SK-N-MC (cell line): ENCODE data around the gene ITGA11.
"Not testable (repeated sequence)": the region's sequence is repeated elsewhere in the genome, so short reads cannot be mapped to it uniquely, and the experiment has no call there.

Experiments used
- DNase-seq: peaks from one replicate; pipeline ENCODE4 v3.0.0-alpha.2; 2011; ENCODE audit warnings: low read depth, low spot score
- H3K27ac ChIP-seq: fragments of 200-600 bp; sonication (generic); 2 replicates; pipeline ENCODE4 v1.5.1; 2016; ENCODE audit warnings: mixed run types
- H3K36me3 ChIP-seq: fragments of 200-600 bp; sonication (generic); 2 replicates; pipeline ENCODE4 v1.6.1; 2017; ENCODE audit warnings: antibody characterized with exemption, low read length, mixed read lengths; ENCODE audit not compliant: insufficient read depth
- H3K4me3 ChIP-seq: fragments of 200-600 bp; sonication (generic); 2 replicates; pipeline ENCODE4 v1.5.1; 2016
- H3K9ac ChIP-seq: fragments of 200-600 bp; sonication (generic); 2 replicates; pipeline ENCODE4 v1.8.0; 2017; ENCODE audit warnings: mixed run types, mixed read lengths; ENCODE audit not compliant: insufficient read length
- H3K9me3 ChIP-seq: fragments of 200-600 bp; sonication (generic); 2 replicates; pipeline ENCODE4 v1.6.1; 2017; ENCODE audit warnings: low read depth, mild to moderate bottlenecking, antibody characterized with exemption, low read length, moderate library complexity, mixed read lengths
- EZH2 ChIP-seq: fragments of 200-600 bp; sonication (generic); IDR thresholded peaks from one replicate; pipeline ENCODE4 v1.6.1; 2017; ENCODE audit warnings: antibody characterized with exemption
- FOXP2 ChIP-seq: optimal IDR thresholded peaks from 2 replicates; pipeline ENCODE3; 2011; ENCODE audit warnings: mild to moderate bottlenecking, moderate library complexity; ENCODE audit not compliant: insufficient read depth; ENCODE audit errors: extremely low read length, control extremely low read depth
- POLR2AphosphoS5 ChIP-seq: IDR thresholded peaks from 2 replicates; pipeline ENCODE4 v1.6.1; 2012; ENCODE audit warnings: mild to moderate bottlenecking, low read depth, low read length, borderline replicate concordance

ITGA11 gene

DNA sequence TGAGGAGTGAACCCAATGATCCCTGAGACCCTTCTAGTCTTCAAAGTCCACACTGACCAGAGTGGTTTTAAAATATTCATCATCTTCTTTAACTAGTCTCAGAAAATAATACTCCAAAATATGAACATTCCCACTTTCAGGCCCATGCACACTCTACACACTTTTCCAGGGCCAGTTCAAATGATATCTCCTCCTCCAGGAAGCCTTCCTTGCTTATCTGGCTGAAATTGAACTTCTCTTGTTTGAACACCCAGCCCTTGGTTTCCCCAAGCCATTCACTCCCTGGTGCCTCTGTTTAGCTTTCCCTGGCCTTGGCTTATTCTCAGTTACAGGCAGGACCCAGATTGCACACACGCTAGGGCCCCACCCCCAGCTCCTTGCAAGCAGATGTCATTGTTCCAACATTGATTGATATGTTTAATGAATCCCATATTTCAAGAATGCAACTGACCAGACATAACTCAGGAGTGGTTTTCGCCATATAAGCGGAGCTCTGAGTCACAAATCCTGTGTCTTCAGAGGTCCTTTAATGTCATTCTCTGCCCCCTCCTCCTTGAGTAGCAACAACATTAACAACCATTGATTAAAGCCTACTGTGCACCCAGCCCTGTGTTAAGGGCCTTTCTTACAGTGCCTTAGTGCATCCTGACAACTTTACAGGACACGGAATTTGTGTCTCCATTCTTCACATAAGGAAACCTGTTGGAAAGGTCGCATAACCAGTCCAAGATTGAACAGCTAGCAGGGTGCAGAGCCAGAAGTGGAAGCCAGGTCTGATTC lies 2.1 kb downstream of the ITGA11 start:
- no peaks in the 10 kb centered on the region for H3K36me3 ChIP-seq
- no peak for DNase-seq
- no peak for TF ChIP-seq POLR2AphosphoS5
- no peak for TF ChIP-seq FOXP2
- no peak for TF ChIP-seq EZH2
- H3K27ac ChIP-seq, result no peak overlapping the region
- no peaks in the 10 kb centered on the region for H3K9me3 ChIP-seq
- H3K4me3 ChIP-seq, result no peak overlapping the region
- no peak overlapping the region for H3K9ac ChIP-seq

DNA sequence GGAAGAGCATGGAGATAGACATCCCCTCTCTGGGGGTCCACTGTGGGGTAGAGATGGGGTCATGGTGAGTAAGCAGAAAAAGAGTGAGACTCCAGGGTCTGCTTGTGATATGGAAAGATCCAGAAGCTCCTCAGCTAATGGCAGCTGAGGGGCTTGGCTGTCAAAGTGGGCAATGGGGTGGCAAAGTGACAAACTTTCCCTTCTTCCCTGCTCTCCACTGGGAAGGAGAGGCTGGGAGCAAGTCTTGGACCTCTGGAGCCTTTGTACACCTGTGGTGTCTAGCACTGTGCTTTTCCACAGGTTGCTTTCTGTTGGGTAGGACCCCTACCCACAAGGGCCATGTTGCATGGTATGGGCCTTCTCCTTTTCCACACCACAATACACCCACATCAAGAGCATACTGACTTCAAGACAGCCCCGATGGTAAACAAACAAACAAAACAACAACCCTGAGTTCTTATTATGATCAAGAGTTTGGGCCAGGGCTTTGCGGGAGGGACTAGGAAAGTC lies 3.5 kb downstream of the ITGA11 start:
- Histone ChIP-seq H3K36me3 (no peaks in the 10 kb centered on the region), H3K9me3 (no peaks in the 10 kb centered on the region), H3K9ac (no peak overlapping the region), H3K4me3 (no peak overlapping the region), H3K27ac (no peak overlapping the region)
- DNase-seq, result no peak
- TF ChIP-seq POLR2AphosphoS5, result no peak
- TF ChIP-seq EZH2, result no peak
- no peak for TF ChIP-seq FOXP2

DNA sequence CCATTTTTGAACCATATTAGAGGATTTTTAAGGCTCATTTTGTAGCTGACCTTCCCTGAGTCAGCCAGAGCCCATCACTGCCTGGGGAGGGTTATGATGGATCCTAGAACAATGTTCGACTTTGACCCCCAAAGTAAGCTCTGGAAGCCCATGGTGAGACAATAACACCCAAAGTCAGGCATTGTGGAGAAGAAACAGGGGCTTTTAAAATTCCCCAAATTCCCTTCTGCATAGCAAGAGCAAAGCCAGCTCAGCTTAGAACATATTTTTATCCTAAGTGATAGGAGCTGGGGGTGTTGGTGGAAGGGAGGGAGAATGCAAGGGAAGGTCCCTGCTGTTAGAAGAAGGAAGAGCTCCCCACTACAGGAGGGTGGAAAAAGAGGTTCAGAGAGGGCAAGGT lies 4.0 kb downstream of the ITGA11 start:
- no peak for DNase-seq
- Histone ChIP-seq H3K9me3 (no peaks in the 10 kb centered on the region), H3K36me3 (no peaks in the 10 kb centered on the region), H3K9ac (no peak overlapping the region), H3K27ac (no peak overlapping the region), H3K4me3 (no peak overlapping the region)
- TF ChIP-seq FOXP2 (no peak), EZH2 (no peak), POLR2AphosphoS5 (no peak)

DNA sequence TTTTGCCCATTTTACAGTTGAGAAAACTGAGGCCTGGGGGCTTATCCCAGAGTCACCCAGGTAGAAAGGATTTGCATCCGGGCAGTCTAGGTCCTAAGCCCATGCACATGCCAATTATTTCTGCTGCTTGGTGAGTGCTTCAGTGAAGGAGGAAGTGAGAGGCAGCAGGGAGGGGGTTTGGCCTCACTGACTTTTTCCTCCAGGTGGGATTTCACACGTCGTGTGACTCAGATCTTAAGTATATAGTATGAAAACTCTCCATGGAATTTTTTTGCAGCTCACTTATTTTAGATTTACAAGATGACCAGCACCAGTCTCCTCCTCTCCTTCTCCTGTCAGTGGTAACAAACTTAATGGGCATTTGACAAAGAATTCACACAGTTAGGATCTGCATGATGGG lies 4.6 kb downstream of the ITGA11 start:
- no peaks in the 10 kb centered on the region for H3K36me3 ChIP-seq
- no peaks in the 10 kb centered on the region for H3K9me3 ChIP-seq
- no peak overlapping the region for H3K4me3 ChIP-seq
- no peak overlapping the region for H3K27ac ChIP-seq
- no peak for TF ChIP-seq FOXP2
- TF ChIP-seq EZH2, result no peak
- TF ChIP-seq POLR2AphosphoS5, result no peak
- H3K9ac ChIP-seq, result no peak overlapping the region
- DNase-seq, result no peak

DNA sequence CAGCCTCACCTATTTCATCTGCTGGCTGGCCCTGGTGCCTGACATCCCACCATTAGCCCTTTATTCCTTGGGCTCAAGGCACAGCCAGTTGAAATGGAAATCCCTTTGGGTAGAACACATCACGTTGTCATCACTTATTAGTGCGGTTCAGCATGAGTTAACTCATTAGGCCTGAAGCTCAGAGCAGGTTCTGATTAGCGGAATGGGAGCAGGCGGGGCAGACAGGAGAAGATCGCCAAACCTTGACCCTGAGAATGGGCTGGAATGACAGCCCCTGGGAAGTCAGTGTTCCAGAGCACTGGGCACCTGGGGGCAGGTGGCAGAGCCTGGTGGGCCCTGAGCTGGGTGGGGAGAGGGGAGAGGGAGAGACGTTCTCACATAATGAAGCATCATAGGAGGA lies 5.8 kb downstream of the ITGA11 start:
- no peak overlapping the region for H3K9ac ChIP-seq
- no peak for DNase-seq
- no peak overlapping the region for H3K27ac ChIP-seq
- H3K4me3 ChIP-seq, result no peak overlapping the region
- H3K36me3 ChIP-seq, result no peaks in the 10 kb centered on the region
- H3K9me3 ChIP-seq, result no peaks in the 10 kb centered on the region
- TF ChIP-seq POLR2AphosphoS5, result no peak
- no peak for TF ChIP-seq EZH2
- TF ChIP-seq FOXP2, result no peak

DNA sequence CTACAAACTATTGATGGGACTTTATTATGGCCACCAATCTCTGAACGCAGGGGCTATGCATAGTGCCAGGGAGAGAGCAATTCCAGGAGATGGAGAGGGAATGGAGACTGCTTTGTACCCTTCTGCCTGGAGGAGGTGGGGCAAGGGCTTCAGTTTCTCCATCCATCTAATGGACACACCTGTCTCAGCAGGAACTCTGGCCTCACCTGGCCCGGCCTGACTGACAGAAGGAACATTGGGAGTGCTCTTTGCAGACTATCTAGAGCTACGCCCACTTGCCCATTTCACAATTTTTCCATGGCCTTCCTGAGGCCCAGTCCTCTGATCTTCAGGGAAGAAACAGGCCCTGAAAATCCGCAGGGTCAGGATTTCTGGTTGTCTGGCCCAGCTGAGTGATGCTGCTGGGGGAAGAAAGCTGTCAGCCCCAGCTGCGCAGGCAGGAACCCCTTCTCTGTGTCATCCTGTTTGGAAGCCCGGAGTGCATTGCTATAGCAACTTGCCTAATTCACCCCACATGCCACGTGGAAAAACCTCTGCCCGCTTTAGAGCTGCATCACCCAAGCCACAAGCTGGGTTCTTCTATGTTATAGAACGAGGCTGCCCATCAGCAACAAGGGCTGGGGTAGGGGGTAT lies 6.4 kb downstream of the ITGA11 start:
- DNase-seq, result no peak
- H3K9me3 ChIP-seq, result no peaks in the 10 kb centered on the region
- no peaks in the 10 kb centered on the region for H3K36me3 ChIP-seq
- TF ChIP-seq FOXP2 (no peak), EZH2 (no peak), POLR2AphosphoS5 (no peak)
- H3K27ac ChIP-seq, result no peak overlapping the region
- no peak overlapping the region for H3K9ac ChIP-seq
- H3K4me3 ChIP-seq, result no peak overlapping the region

DNA sequence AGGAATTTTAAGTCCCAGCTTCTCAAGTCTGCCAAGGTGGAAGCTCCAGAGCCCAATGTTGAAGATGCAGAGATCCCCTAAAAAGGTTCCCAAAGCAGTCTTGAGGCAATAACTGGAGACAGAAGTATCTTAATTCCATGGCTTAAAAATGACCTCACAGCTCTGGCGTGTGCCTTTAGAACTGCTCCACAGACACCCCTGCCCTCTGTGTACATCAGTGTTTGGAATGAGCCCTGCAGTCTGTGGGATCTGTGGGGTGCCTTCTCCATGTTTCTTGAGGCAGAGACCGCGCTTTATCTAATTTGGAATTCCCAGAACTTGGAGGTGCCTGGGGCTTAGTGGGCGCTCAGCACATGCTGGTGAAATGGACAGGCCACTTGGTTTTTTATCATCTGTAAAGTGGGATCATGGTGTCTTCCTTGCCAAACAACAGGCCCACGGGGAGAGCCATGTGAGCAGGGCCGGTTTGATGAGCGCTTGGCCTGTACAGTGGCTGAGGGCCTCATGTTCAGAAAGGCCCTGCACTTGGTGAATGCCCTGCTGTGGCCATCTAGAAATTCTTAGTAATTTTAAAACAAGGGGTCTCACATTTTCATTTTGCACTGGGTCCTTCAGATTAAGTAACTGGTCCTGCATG lies 7.1 kb downstream of the ITGA11 start:
- Histone ChIP-seq H3K27ac (no peak overlapping the region), H3K36me3 (no peaks in the 10 kb centered on the region), H3K9ac (no peak overlapping the region), H3K4me3 (no peak overlapping the region), H3K9me3 (no peaks in the 10 kb centered on the region)
- DNase-seq, result no peak
- TF ChIP-seq EZH2 (no peak), FOXP2 (no peak), POLR2AphosphoS5 (no peak)

DNA sequence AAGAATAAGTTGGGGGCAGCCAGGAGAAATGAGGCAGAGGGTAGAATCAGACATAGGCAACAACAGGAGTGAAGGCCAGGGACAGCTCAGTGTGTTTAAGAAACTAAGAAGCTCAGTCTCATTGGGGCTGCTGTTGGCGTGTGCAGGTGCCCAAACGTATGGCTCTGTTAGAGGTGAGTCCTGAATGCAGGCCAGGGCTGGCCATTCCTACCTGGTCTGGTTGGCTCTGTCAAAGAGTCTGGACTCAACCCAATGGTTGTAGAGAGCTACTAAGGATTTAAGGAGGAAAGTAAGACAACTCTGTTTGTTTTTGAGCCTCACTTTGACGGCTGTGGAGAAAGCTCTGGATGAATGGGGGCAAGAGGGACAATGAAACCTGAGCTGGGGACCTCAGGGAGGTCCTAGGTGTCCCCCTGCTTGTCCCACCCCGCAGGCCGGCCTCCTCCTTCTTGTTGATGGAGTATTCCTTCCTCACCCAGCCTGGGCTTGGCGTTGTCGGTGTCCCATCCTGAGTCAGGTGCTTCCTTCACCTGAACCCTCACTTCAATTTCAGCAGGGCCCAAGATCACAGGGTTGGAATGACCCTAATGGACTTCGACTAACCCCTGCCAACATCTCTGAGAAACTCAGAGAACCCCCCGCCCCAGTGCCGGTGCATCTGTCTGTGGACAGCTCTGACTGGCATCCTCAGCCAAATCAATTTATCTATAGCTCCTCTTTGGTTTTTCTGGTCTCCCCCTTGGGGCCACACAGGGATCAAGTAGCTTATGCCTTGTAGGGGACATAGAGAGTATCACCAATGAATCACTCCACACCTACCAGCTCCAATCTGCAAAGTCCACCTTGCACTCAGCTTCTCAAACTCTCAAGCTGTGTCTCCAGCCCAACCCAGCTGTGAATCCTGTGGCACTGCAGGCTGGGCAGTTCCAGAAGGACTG lies 8.3 kb downstream of the ITGA11 start:
- Histone ChIP-seq H3K9ac (no peak overlapping the region), H3K36me3 (no peaks in the 10 kb centered on the region), H3K9me3 (no peaks in the 10 kb centered on the region), H3K27ac (no peak overlapping the region), H3K4me3 (no peak overlapping the region)
- DNase-seq, result no peak
- TF ChIP-seq FOXP2 (no peak), POLR2AphosphoS5 (no peak), EZH2 (no peak)

DNA sequence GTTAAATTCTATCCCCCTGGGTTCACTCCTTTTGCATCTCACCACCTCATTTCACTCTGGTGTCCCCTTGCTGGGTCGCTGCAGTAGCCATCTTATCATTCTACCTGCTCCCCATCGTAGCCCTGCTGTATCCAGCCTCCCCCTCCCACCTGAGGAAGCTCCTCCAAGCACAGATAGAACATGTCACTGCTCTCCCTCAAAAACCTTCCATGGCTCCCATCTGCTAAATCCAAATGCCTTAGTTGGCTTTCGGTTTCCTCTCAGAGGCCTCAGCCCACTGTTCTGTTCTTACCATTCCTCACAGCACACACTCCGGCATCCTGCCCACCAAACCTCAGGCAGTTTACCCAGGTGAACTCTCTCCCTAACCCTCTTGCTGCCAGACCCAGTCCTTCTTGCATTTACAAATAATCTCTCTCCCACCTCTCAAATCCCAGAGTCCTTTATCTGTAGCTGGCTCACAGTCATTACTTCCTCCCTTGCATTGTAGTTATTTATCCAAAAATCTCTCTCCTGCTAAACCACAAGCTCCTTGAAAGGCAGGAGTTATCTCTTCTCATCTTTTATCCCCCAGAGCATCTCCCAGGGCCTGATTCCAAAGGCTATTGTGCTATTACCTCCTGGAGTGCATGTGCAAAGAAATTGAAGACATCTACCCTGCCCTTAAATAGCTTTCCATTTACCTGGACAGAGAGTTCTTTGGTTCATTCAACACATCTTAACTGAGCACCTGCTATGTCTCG lies 9.4 kb downstream of the ITGA11 start:
- not testable (repeated sequence) for H3K27ac ChIP-seq, DNase-seq, H3K4me3 ChIP-seq, H3K36me3 ChIP-seq, H3K9ac ChIP-seq, H3K9me3 ChIP-seq
